K562 (cell line): Measurements from ENCODE around the gene SERPINE1. TPM values are rescaled to one million over a fixed set of nuclear protein-coding genes. Genes with fewer than 3 reads are reported as not detected.

Experiments
- ADNP ChIP-seq: fragments of 200-800 bp; sonication (Bioruptor generic); IDR thresholded peaks from 2 replicates; pipeline ENCODE4 v1.6.1; 2016; ENCODE audit warnings: missing genetic modification characterization, missing compliant biosample characterization
- BACH1 ChIP-seq: fragments of 200-800 bp; sonication (Bioruptor generic); IDR thresholded peaks from 2 replicates; pipeline ENCODE4 v1.6.1; 2016; ENCODE audit warnings: missing genetic modification characterization, missing compliant biosample characterization
- CHCHD3 ChIP-seq: fragments of 250-450 bp; sonication (Bioruptor Pico); IDR thresholded peaks from 2 replicates; pipeline ENCODE4 v2.1.2; 2022; ENCODE audit warnings: mild to moderate bottlenecking
- DPF2 ChIP-seq: fragments of 450-650 bp; IDR thresholded peaks from 2 replicates; pipeline ENCODE4 v1.6.1; 2016
- ELK3 ChIP-seq: fragments of 450-650 bp; formaldehyde crosslinking; IDR thresholded peaks from 2 replicates; pipeline ENCODE4 v1.4.0; 2020; ENCODE audit warnings: mild to moderate bottlenecking
- GABPB1 ChIP-seq: sonication (generic); formaldehyde crosslinking; IDR thresholded peaks from 2 replicates; pipeline ENCODE4 v1.8.0; 2022; ENCODE audit warnings: mild to moderate bottlenecking, missing genetic modification reagents
- HDAC8 ChIP-seq: fragments of 450-650 bp; IDR thresholded peaks from 2 replicates; pipeline ENCODE4 v1.6.1; 2016; ENCODE audit warnings: mild to moderate bottlenecking, missing genetic modification characterization, moderate library complexity, missing compliant biosample characterization
- HMGN3 ChIP-seq: IDR thresholded peaks from 2 replicates; pipeline ENCODE4 v1.6.1; 2011; ENCODE audit warnings: borderline replicate concordance, low read depth, mild to moderate bottlenecking, mixed read lengths, low read length; ENCODE audit not compliant: insufficient read length; ENCODE audit errors: extremely low read depth
- HNRNPL ChIP-seq: fragments of 200-400 bp; formaldehyde crosslinking; IDR thresholded peaks from 2 replicates; pipeline ENCODE4 v1.6.1; 2017; ENCODE audit warnings: low read depth, mild to moderate bottlenecking, low read length
- NFE2L1 ChIP-seq: fragments of 450-650 bp; IDR thresholded peaks from 2 replicates; pipeline ENCODE4 v1.6.1; 2016; ENCODE audit warnings: missing genetic modification characterization, low read depth, mild to moderate bottlenecking, missing compliant biosample characterization, moderate library complexity, borderline replicate concordance
- SIRT6 ChIP-seq: IDR thresholded peaks from one replicate; pipeline ENCODE4 v1.6.1; 2012; ENCODE audit warnings: low read depth, mild to moderate bottlenecking, control low read depth, inconsistent platforms, low read length, moderate library complexity
- SMAD2 ChIP-seq: fragments of 150-350 bp; IDR thresholded peaks from 2 replicates; pipeline ENCODE4 v1.6.1; 2014; ENCODE audit warnings: low read depth, mild to moderate bottlenecking, low read length
- SNIP1 ChIP-seq: fragments of 450-650 bp; IDR thresholded peaks from 2 replicates; pipeline ENCODE4 v1.7.1; 2017; ENCODE audit warnings: low read depth, mild to moderate bottlenecking
- STAT5B ChIP-seq: fragments of 250-450 bp; sonication (Bioruptor Pico); IDR thresholded peaks from 2 replicates; pipeline ENCODE4 v1.8.0; 2021; ENCODE audit warnings: mild to moderate bottlenecking, inconsistent platforms
- TCF7L2 ChIP-seq: fragments of 150-350 bp; IDR thresholded peaks from 2 replicates; pipeline ENCODE4 v1.6.1; 2016; ENCODE audit warnings: low read depth, mild to moderate bottlenecking, low read length, moderate library complexity
- TRIM25 ChIP-seq: fragments of 450-650 bp; IDR thresholded peaks from 2 replicates; pipeline ENCODE4 v1.7.0; 2016; ENCODE audit warnings: borderline replicate concordance
- TSC22D4 ChIP-seq: fragments of 450-650 bp; IDR thresholded peaks from 2 replicates; pipeline ENCODE4 v1.6.1; 2016; ENCODE audit warnings: missing genetic modification characterization, missing biosample characterization, control low read depth
- ZBTB17 ChIP-seq: fragments of 450-650 bp; formaldehyde crosslinking; IDR thresholded peaks from 2 replicates; pipeline ENCODE4 v1.4.0; 2020; ENCODE audit warnings: mild to moderate bottlenecking
- ZNF253 ChIP-seq: fragments of 250-450 bp; sonication (Bioruptor Pico); conservative IDR thresholded peaks from 2 replicates; pipeline ENCODE4 v1.6.1; 2021; ENCODE audit warnings: mild to moderate bottlenecking
- ZNF444 ChIP-seq: fragments of 250-450 bp; sonication (Bioruptor Pico); IDR thresholded peaks from 2 replicates; pipeline ENCODE4 v1.4.0; 2020; ENCODE audit warnings: mild to moderate bottlenecking, moderate library complexity
- ZNF778 ChIP-seq: fragments of 450-650 bp; formaldehyde crosslinking; IDR thresholded peaks from 2 replicates; pipeline ENCODE4 v1.4.0; 2020; ENCODE audit warnings: mild to moderate bottlenecking, moderate library complexity
- polyA plus RNA-seq, 8 experiments: library from polyadenylated mRNA; depleted of rRNA in 4 of 8; stranded (reverse) in 5 of 8; unstranded in 3 of 8; fragments of >200 nt; fragmentation: Nextera tagmentation in 2 of 8; fragmentation: Illumina TruSeq in 1 of 8; extraction: Ambion mirVana in 2 of 8; extraction: Trizol in 1 of 8; gene quantifications; 2 replicates each; pipeline versions ENCODE4 v1.2.1 to v1.2.3, GENCODE V29; 2011 to 2014; ENCODE audit warnings: inconsistent platforms in 1 of 8, missing spikeins in 1 of 8
- total RNA-seq, 7 experiments: library from RNA; depleted of rRNA in 6 of 7; stranded (reverse); fragments of >200 nt in 6 of 7; fragmentation: Illumina TruSeq in 2 of 7; extraction: Trizol in 2 of 7; gene quantifications; 2 replicates each; pipeline versions ENCODE4 v1.2.1 to v1.2.3, GENCODE V29; 2011 to 2021; ENCODE audit warnings: low replicate concordance in 1 of 7
- TF ChIP-seq, protein P1 (sequence below): conservative IDR thresholded peaks from 2 replicates; pipeline ENCODE4 v1.6.1; 2011; ENCODE audit warnings: low read depth, mild to moderate bottlenecking, low read length; ENCODE audit not compliant: control insufficient read depth
- TF ChIP-seq, protein P2 (sequence below): sonication (generic); formaldehyde crosslinking; IDR thresholded peaks from 2 replicates; pipeline ENCODE4 v1.8.1; 2022; ENCODE audit warnings: missing genetic modification reagents
- TF ChIP-seq, protein P3 (sequence below): fragments of 250-450 bp; sonication (Bioruptor Pico); IDR thresholded peaks from 2 replicates; pipeline ENCODE4 v1.5.0; 2021

SERPINE1 gene
- total and polyA plus RNA-seq, 9 of the 15 experiments (the other 6 are each of a cell fraction or from before 2014, with no cell fraction given): 0.22 to 4.8 (median 0.91) TPM

GRCh38 chr7:101094791-101095375, 32.0 kb upstream of the SERPINE1 start (continued):
- TF ChIP-seq, protein P1, sequence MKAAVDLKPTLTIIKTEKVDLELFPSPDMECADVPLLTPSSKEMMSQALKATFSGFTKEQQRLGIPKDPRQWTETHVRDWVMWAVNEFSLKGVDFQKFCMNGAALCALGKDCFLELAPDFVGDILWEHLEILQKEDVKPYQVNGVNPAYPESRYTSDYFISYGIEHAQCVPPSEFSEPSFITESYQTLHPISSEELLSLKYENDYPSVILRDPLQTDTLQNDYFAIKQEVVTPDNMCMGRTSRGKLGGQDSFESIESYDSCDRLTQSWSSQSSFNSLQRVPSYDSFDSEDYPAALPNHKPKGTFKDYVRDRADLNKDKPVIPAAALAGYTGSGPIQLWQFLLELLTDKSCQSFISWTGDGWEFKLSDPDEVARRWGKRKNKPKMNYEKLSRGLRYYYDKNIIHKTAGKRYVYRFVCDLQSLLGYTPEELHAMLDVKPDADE: no peak
- TF ChIP-seq TRIM25 (no peak), CHCHD3 (no peak), ZBTB17 (no peak), ZNF253 (CRISPR knock-in tag) (no peak), ELK3 (CRISPR knock-in tag) (no peak), HNRNPL (no peak), HDAC8 (no peak), STAT5B (CRISPR knock-in tag) (no peak), ZNF778 (no peak), GABPB1 (CRISPR knock-in tag) (no peak), NFE2L1 (tag) (no peak), SNIP1 (no peak), DPF2 (peak; percentile 71; the same call in 1 of the 2 replicates), SMAD2 (no peak), ZNF444 (CRISPR knock-in tag) (no peak), TCF7L2 (no peak), HMGN3 (no peak), ADNP (tag) (peak; percentile 89; the same call in 1 of the 2 replicates), SIRT6 (no peak), TSC22D4 (tag) (no peak), BACH1 (tag) (no peak)
- TF ChIP-seq, protein P2, sequence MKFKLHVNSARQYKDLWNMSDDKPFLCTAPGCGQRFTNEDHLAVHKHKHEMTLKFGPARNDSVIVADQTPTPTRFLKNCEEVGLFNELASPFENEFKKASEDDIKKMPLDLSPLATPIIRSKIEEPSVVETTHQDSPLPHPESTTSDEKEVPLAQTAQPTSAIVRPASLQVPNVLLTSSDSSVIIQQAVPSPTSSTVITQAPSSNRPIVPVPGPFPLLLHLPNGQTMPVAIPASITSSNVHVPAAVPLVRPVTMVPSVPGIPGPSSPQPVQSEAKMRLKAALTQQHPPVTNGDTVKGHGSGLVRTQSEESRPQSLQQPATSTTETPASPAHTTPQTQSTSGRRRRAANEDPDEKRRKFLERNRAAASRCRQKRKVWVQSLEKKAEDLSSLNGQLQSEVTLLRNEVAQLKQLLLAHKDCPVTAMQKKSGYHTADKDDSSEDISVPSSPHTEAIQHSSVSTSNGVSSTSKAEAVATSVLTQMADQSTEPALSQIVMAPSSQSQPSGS: no peak
- TF ChIP-seq, protein P3, sequence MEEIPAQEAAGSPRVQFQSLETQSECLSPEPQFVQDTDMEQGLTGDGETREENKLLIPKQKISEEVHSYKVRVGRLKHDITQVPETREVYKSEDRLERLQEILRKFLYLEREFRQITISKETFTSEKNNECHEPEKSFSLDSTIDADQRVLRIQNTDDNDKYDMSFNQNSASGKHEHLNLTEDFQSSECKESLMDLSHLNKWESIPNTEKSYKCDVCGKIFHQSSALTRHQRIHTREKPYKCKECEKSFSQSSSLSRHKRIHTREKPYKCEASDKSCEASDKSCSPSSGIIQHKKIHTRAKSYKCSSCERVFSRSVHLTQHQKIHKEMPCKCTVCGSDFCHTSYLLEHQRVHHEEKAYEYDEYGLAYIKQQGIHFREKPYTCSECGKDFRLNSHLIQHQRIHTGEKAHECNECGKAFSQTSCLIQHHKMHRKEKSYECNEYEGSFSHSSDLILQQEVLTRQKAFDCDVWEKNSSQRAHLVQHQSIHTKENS (CRISPR knock-in tag): no peak
